ENCODE results near the gene PSAP. TPM values are rescaled to one million over a fixed set of nuclear protein-coding genes. Genes with fewer than 3 reads are reported as not detected.

The PSAP gene
- total and polyA plus RNA-seq, 4 donors = 255 to 671 (median 472) TPM

DNA sequence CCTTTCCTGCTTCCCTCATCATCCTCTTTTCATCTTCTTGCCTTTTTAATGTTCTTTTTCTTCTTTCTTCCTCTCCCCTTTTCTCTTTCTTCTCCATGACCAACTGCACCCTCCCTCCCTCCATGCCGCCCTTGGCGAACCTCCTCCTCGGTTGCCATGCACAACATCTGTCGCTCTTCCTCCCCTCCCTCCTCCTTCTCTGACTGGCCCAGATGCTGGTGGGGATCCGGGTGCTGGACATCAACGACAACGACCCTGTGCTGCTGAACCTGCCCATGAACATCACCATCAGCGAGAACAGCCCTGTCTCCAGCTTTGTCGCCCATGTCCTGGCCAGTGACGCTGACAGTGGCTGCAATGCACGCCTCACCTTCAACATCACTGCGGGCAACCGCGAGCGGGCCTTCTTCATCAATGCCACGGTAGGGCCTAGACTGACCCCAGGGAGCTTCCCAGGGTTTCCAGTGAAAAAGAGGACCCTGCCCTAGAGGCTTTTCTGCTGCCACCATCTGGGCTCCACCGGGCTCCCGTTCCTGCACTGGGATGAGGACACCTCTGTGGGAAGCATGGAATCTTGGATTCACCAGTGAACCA lies 66.3 kb downstream of the PSAP start (continued):
- TF ChIP-seq, protein P1, sequence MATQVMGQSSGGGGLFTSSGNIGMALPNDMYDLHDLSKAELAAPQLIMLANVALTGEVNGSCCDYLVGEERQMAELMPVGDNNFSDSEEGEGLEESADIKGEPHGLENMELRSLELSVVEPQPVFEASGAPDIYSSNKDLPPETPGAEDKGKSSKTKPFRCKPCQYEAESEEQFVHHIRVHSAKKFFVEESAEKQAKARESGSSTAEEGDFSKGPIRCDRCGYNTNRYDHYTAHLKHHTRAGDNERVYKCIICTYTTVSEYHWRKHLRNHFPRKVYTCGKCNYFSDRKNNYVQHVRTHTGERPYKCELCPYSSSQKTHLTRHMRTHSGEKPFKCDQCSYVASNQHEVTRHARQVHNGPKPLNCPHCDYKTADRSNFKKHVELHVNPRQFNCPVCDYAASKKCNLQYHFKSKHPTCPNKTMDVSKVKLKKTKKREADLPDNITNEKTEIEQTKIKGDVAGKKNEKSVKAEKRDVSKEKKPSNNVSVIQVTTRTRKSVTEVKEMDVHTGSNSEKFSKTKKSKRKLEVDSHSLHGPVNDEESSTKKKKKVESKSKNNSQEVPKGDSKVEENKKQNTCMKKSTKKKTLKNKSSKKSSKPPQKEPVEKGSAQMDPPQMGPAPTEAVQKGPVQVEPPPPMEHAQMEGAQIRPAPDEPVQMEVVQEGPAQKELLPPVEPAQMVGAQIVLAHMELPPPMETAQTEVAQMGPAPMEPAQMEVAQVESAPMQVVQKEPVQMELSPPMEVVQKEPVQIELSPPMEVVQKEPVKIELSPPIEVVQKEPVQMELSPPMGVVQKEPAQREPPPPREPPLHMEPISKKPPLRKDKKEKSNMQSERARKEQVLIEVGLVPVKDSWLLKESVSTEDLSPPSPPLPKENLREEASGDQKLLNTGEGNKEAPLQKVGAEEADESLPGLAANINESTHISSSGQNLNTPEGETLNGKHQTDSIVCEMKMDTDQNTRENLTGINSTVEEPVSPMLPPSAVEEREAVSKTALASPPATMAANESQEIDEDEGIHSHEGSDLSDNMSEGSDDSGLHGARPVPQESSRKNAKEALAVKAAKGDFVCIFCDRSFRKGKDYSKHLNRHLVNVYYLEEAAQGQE (IDR thresholded peaks at IDR 0.05) = no peak
- TF ChIP-seq EGR1 (IDR thresholded peaks at IDR 0.05; ENCODE audit: low read depth in 2 of 2) (no peak), HNF4G (IDR thresholded peaks at IDR 0.05) (no peak)

DNA sequence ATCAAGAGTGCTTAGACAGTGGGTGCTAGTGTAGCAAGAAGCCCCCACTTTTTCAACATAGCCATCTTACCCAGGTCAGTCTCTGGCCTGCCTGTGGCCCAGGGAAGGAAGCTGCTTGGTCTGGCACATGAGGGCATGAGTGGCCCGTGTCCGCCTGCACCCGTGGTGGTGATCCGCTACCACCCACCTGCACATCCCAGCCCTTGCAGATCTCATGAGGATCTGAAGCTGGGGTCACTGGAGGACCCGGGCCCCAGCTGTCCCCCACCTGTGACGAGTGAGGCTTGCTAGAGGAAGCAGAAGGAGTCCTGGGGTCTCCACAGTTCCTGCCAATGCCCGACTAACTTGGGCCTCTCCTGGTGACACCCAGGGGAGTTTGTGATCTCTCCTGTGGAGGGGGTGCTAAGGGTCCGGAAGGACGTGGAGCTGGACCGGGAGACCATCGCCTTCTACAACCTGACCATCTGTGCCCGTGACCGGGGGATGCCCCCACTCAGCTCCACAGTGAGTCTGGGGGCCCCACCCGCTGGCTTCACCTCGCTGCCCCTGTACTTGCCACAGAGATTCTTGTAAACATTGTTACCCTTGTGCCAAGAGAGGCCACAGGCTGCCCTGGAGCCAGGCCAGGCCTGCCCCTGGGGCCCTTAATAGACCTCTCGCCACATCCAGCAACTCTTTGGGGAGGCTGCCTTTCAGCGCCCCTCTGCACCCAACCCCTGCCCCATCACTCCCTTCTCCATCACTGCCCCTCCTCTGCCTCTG lies 67.0 kb downstream of the PSAP start:
- Histone ChIP-seq H3K36me3 (ENCODE audit: control insufficient read depth in 4 of 4, insufficient read depth in 3 of 4, low read depth in 1 of 4, low read length in 3 of 4) (no peaks in the 10 kb centered on the region), H3K9me3 (ENCODE audit: control insufficient read depth in 4 of 4, low read length in 3 of 4) (no peaks in the 10 kb centered on the region), H3K27ac (ENCODE audit: low read depth in 1 of 2, low read length in 2 of 2) (no peak overlapping the region), H3K27me3 (ENCODE audit: control insufficient read depth in 4 of 4, insufficient read depth in 4 of 4, low read length in 3 of 4) (no peaks in the 10 kb centered on the region), H3K4me3 (ENCODE audit: low read depth in 1 of 3, low read length in 3 of 3) (no peak overlapping the region), H3K9ac (ENCODE audit: low read depth in 1 of 2, low read length in 2 of 2) (no peak overlapping the region), H3K4me1 (ENCODE audit: control insufficient read depth in 4 of 4, insufficient read depth in 4 of 4, low read length in 3 of 4) (peaks cover 0 to 3% (median 0%) of the 10 kb centered on the region in 4 donors)
- DNase-seq (ENCODE audit: low spot score) = no peak
- TF ChIP-seq FOXA1 (IDR thresholded peaks at IDR 0.05) = no peak
- TF ChIP-seq, protein P1 (IDR thresholded peaks at IDR 0.05) = no peak
- TF ChIP-seq, protein P2, sequence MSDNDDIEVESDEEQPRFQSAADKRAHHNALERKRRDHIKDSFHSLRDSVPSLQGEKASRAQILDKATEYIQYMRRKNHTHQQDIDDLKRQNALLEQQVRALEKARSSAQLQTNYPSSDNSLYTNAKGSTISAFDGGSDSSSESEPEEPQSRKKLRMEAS (IDR thresholded peaks at IDR 0.05) = no peak
- TF ChIP-seq RXRA (IDR thresholded peaks at IDR 0.05) = no peak
- TF ChIP-seq FOXA2 (IDR thresholded peaks at IDR 0.05) = no peak
- TF ChIP-seq HNF4G (IDR thresholded peaks at IDR 0.05) = no peak
- TF ChIP-seq YY1 (IDR thresholded peaks at IDR 0.05) = no peak
- WGBS = 91% methylated on average over 17 of the region's 17 CpGs

DNA sequence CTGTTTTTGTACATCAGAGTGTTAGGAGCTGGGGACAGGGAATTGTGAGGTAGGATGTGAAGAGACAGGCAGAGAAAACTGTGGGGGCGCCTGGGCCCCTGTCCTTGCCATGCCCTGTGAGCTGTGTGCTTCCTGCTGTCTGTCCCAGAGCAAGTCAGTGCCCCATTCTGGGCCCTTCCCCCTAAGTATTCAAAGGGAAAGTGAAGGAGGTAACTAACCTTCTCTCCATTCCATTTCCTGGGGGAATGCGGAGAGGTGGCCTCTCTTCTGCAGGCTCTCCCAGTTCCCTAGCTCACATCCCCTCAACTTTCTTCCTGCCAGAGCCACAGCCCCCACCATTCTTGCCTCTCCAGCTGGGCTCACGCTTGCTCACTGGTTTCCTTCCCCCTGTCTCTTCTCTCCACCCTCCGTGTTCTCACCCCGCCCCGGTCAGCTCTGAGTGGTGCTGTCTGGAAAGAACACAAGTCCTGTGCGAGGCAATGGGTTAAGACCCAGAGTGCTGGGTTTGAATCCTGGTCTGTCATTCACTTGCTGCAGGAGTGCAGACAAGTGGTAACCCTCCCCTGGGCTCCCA lies 68.0 kb downstream of the PSAP start:
- H3K4me1 ChIP-seq (ENCODE audit: control insufficient read depth in 4 of 4, insufficient read depth in 4 of 4, low read length in 3 of 4) = peaks cover 0 to 3% (median 0%) of the 10 kb centered on the region in 4 donors
- H3K9ac ChIP-seq (ENCODE audit: low read depth in 1 of 2, low read length in 2 of 2) = no peak overlapping the region
- TF ChIP-seq GABPA (IDR thresholded peaks at IDR 0.05 in 1 of 2, conservative IDR thresholded peaks at IDR 0.05 in 1 of 2) (no peak), RAD21 (IDR thresholded peaks at IDR 0.05) (no peak), YY1 (IDR thresholded peaks at IDR 0.05) (no peak), FOXA1 (IDR thresholded peaks at IDR 0.05) (no peak), NR2F2 (IDR thresholded peaks at IDR 0.05) (no peak), TAF1 (conservative IDR thresholded peaks at IDR 0.05) (no peak), JUND (IDR thresholded peaks at IDR 0.05) (no peak), FOXA2 (IDR thresholded peaks at IDR 0.05) (no peak), EGR1 (IDR thresholded peaks at IDR 0.05; ENCODE audit: low read depth in 2 of 2) (no peak), HNF4A (conservative IDR thresholded peaks at IDR 0.05) (no peak)
- 64% methylated on average over 7 of the region's 7 CpGs for WGBS
- no peaks in the 10 kb centered on the region for H3K27me3 ChIP-seq (ENCODE audit: control insufficient read depth in 4 of 4, insufficient read depth in 4 of 4, low read length in 3 of 4)
- no peaks in the 10 kb centered on the region for H3K9me3 ChIP-seq (ENCODE audit: control insufficient read depth in 4 of 4, low read length in 3 of 4)
- no peak overlapping the region for H3K27ac ChIP-seq (ENCODE audit: low read depth in 1 of 2, low read length in 2 of 2)
- DNase-seq (ENCODE audit: low spot score) = no peak
- no peaks in the 10 kb centered on the region for H3K36me3 ChIP-seq (ENCODE audit: control insufficient read depth in 4 of 4, insufficient read depth in 3 of 4, low read depth in 1 of 4, low read length in 3 of 4)
- H3K4me3 ChIP-seq (ENCODE audit: low read depth in 1 of 3, low read length in 3 of 3) = no peak overlapping the region

All from liver (tissue), 9 donors.